ENCODE measurements around the gene CCDC87. TPM values are rescaled to one million over a fixed set of nuclear protein-coding genes. Genes with fewer than 3 reads are reported as not detected.
"Not testable (repeated sequence)": the region's sequence is repeated elsewhere in the genome, so short reads cannot be mapped to it uniquely, and the experiment has no call there.

Gene CCDC87
- total RNA-seq, 1 donor = 0.21 TPM

- Histone ChIP-seq H3K4me3 (ENCODE audit: low read length) (no peak overlapping the region), H3K27me3 (ENCODE audit: insufficient read depth, low read length) (no peaks in the 10 kb centered on the region), H3K9me3 (ENCODE audit: low read depth, low read length) (no peaks in the 10 kb centered on the region), H3K4me1 (ENCODE audit: insufficient read depth, low read length) (peaks cover 35% of the 10 kb centered on the region)
These were observed 49.4 kb downstream of the CCDC87 start for GRCh38 chr11:66543263-66544107.

- Histone ChIP-seq H3K4me1 (ENCODE audit: insufficient read depth, low read length) (peaks cover 35% of the 10 kb centered on the region), H3K27me3 (ENCODE audit: insufficient read depth, low read length) (no peaks in the 10 kb centered on the region), H3K9me3 (ENCODE audit: low read depth, low read length) (no peaks in the 10 kb centered on the region)
These were observed 50.5 kb downstream of the CCDC87 start for GRCh38 chr11:66542362-66542761.

DNA sequence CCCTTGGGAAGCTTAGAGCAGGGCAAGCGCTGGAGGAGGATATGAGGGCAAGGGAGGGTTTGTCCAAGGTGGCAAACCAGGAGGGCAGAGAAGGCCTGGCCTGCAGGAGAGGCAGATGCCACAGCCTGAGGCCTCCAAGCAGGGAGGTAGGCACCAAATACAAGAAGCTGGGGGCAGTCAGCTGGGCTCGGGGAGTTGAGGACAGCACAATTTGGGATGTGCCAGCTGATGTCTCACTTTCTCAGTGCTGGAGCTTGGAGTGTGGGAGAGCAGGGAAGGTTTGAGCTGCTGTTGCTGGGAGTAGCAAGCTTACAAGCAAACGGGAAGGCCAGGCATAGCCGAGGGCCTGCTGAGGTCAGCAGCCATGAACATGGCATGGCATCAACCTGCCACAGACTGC, 51.0 kb downstream of the CCDC87 start:
- H3K27me3 ChIP-seq (ENCODE audit: insufficient read depth, low read length) = no peaks in the 10 kb centered on the region
- no peak overlapping the region for H3K4me3 ChIP-seq (ENCODE audit: low read length)
- peaks cover 35% of the 10 kb centered on the region for H3K4me1 ChIP-seq (ENCODE audit: insufficient read depth, low read length)
- H3K9me3 ChIP-seq (ENCODE audit: low read depth, low read length) = no peaks in the 10 kb centered on the region

More at GRCh38 chr11:66542362-66542761, 50.5 kb downstream of the CCDC87 start:
- H3K4me3 ChIP-seq (ENCODE audit: low read length) = no peak overlapping the region

DNA sequence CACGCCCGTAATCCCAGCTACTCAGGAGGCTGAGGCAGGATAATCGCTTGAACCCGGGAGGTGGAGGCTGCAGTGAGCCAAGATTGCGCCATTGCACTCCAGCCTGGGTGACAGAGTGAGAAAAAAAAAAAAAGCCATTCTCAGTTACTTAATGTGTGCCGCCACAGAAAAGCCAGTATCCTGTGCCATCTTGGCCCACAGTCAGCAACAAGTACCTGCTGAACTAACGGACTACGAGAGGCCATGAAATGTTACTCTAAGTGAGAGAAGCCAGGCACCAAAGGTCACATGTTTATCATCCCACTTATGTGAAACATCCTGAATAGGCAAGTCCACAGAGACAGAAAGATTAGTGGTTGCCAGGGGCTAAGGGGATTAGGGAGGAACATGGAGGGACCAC, 52.3 kb downstream of the CCDC87 start:
- not testable (repeated sequence) for H3K4me3 ChIP-seq (ENCODE audit: low read length); H3K9me3 ChIP-seq (ENCODE audit: low read depth, low read length)

More for the DNA sequence above, 52.3 kb downstream of the CCDC87 start:
- H3K4me1 ChIP-seq (ENCODE audit: insufficient read depth, low read length) = peaks cover 30% of the 10 kb centered on the region
- not testable (repeated sequence) for H3K27me3 ChIP-seq (ENCODE audit: insufficient read depth, low read length)

Other genes starting within 250 kb of the CCDC87 start
- 51.7 TPM for gene BRMS1, start 248.0 kb downstream of the CCDC87 start, total RNA-seq
- 0.84 TPM for gene B4GAT1, start 245.4 kb downstream of the CCDC87 start, total RNA-seq
- gene SLC29A2, start 221.3 kb downstream of the CCDC87 start, total RNA-seq = 1.2 TPM
- gene NPAS4, start 172.0 kb downstream of the CCDC87 start, total RNA-seq = not detected
- gene MRPL11, start 154.2 kb downstream of the CCDC87 start, total RNA-seq = 22.6 TPM
- gene PELI3, start 126.2 kb downstream of the CCDC87 start, total RNA-seq = 9.8 TPM
- gene DPP3, start 112.6 kb downstream of the CCDC87 start, total RNA-seq = 15.2 TPM
- 12.6 TPM for gene BBS1, start 82.4 kb downstream of the CCDC87 start, total RNA-seq
- gene ZDHHC24, start 47.0 kb downstream of the CCDC87 start, total RNA-seq = 10.0 TPM
- gene ACTN3, start 46.2 kb downstream of the CCDC87 start, total RNA-seq = not detected
- gene CTSF, start 24.5 kb downstream of the CCDC87 start, total RNA-seq = 14.5 TPM
- gene CCS, start 122 bp upstream of the CCDC87 start, total RNA-seq = 10.7 TPM
- 76.4 TPM for gene RBM14, start 23.6 kb upstream of the CCDC87 start, total RNA-seq
- gene RBM4, start 45.6 kb upstream of the CCDC87 start, total RNA-seq = 112 TPM
- gene RBM4B, start 84.8 kb upstream of the CCDC87 start, total RNA-seq = 3.4 TPM
- gene SPTBN2, start 136.2 kb upstream of the CCDC87 start, total RNA-seq = 0.10 TPM

Data from mononuclear cell (primary cell).